Kidney epithelial cell (primary cell): ENCODE results near the gene LDB2. TPM values are rescaled to one million over a fixed set of nuclear protein-coding genes. Genes with fewer than 3 reads are reported as not detected.

Source experiments
- DNase-seq: peaks from one replicate; pipeline ENCODE4 v3.0.0-alpha.2; 2010; ENCODE audit warnings: low read depth
- H3K27me3 ChIP-seq: 2 replicates; pipeline ENCODE4 v1.6.0; 2011; ENCODE audit warnings: low read length; ENCODE audit not compliant: control insufficient read depth, insufficient read depth
- H3K36me3 ChIP-seq: 2 replicates; pipeline ENCODE4 v1.5.1; 2011; ENCODE audit warnings: low read length; ENCODE audit not compliant: control insufficient read depth, insufficient read depth
- H3K4me3 ChIP-seq: 2 replicates; pipeline ENCODE4 v1.5.1; 2011; ENCODE audit warnings: low read depth, mild to moderate bottlenecking, control low read depth, low read length
- CTCF ChIP-seq: IDR thresholded peaks from 2 replicates; pipeline ENCODE4 v1.5.1; 2011; ENCODE audit warnings: mild to moderate bottlenecking, moderate library complexity, low read length, control low read depth, inconsistent platforms; ENCODE audit not compliant: insufficient read depth, poor library complexity, severe bottlenecking
- total RNA-seq: library from RNA; depleted of rRNA; stranded (reverse); fragments of >200 nt; gene quantifications from 2 replicates; pipeline ENCODE4 v1.2.3, GENCODE V29; 2015

The LDB2 gene
- total RNA-seq, 1 donor from 2014 or later: 0.46 TPM

GRCh38 chr4:16835597-16836247, 62.7 kb downstream of the LDB2 start:
- Histone ChIP-seq H3K36me3 (no peaks in the 10 kb centered on the region), H3K27me3 (no peaks in the 10 kb centered on the region), H3K4me3 (no peak overlapping the region)
- no peak for DNase-seq
- TF ChIP-seq CTCF: no peak

DNA sequence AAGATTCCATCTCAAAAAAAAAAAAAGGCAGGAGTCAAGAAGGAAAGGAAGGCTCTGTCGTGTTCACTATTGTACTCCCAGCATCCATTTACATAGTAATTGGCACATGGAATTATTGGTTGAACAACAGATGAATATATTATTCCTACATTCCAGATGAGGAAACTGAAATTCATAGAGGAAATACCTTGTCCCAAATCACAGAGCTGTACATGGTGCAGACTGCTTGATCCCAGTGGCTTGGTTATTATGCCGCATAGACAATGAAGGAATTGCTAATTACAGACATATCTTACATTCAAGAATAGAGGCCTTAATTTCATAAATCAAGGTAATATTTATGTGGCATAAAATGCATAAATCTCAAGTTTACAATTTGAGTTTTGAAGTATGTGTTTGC, 63.6 kb downstream of the LDB2 start:
- no peak for TF ChIP-seq CTCF
- DNase-seq: no peak
- no peaks in the 10 kb centered on the region for H3K27me3 ChIP-seq
- H3K4me3 ChIP-seq: no peak overlapping the region
- no peaks in the 10 kb centered on the region for H3K36me3 ChIP-seq

DNA sequence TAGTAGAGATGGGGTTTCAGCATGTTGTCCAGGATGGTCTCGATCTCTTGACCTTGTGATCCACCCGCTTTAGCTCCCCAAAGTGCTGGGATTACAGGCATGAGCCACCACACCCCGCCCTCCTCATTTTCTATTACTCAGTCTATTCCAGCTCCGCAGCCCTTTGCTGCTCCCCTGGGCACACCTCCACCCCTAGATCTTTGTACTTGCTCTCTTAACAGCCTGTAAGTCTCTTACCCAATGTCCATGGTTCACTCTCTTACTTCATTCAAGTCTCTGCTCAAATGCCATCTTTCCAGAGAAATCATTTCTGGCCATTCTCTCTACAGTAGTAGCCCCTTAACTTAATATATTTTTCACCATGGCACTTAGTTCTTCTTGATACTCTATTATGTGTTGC, 64.7 kb downstream of the LDB2 start:
- no peaks in the 10 kb centered on the region for H3K36me3 ChIP-seq
- no peak for DNase-seq
- no peak for TF ChIP-seq CTCF

DNA sequence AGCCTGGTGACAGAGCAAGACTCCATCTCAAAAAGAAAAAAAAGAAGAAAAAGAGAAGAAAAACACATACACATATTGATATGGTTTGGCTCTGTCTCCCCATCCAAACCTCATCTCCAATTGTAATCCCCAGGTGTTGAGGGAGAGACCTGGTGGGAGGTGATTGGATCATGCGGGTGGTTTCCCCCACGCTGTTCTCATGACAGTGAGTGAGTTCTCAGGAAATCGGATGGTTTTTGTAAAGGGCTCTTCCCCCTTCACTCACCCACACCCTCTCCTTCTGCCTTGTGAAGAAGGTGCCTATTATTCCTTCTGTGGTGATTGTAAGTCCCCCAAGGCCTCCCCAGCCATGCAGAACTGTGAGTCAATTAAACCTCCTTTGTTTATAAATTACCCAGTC, 68.4 kb downstream of the LDB2 start:
- no peak for TF ChIP-seq CTCF
- Histone ChIP-seq H3K36me3 (no peaks in the 10 kb centered on the region), H3K4me3 (no peak overlapping the region), H3K27me3 (no peaks in the 10 kb centered on the region)
- DNase-seq: no peak

More for the DNA sequence above, 64.7 kb downstream of the LDB2 start:
- no peaks in the 10 kb centered on the region for H3K27me3 ChIP-seq
- no peak overlapping the region for H3K4me3 ChIP-seq

GRCh38 chr4:16827794-16828724, 70.4 kb downstream of the LDB2 start:
- no peak overlapping the region for H3K4me3 ChIP-seq
- no peaks in the 10 kb centered on the region for H3K27me3 ChIP-seq
- no peak for TF ChIP-seq CTCF
- DNase-seq: no peak
- H3K36me3 ChIP-seq: no peaks in the 10 kb centered on the region
